NCI-H446 (cell line): ENCODE results near the gene LTA.

Experiments used
- DNase-seq, 2 experiments: peaks; one replicate each; lab custom pipeline; 2025; lab: John Stamatoyannopoulos, UW

LTA gene

GRCh38 chr6:31569861-31570536 is 2.1 kb upstream of the LTA start:
- no peak for DNase-seq

GRCh38 chr6:31573239-31574105 is 1.4 kb downstream of the LTA start:
- no peak for DNase-seq

- no peak for DNase-seq
Observed at GRCh38 chr6:31574106-31575061, 2.3 kb downstream of the LTA start.

GRCh38 chr6:31575335-31575901 is 3.3 kb downstream of the LTA start, which contains the start of gene TNF:
TNF (plus strand) TSS chr6:31575565; CDS start chr6:31575742, 177 bp downstream.
- DNase-seq, result peak in 1 of 2 experiments; percentile 12

GRCh38 chr6:31575952-31576685 is 4.0 kb downstream of the LTA start:
- DNase-seq, result no peak

- DNase-seq, result no peak
Observed at GRCh38 chr6:31576897-31577578, 4.9 kb downstream of the LTA start.

- DNase-seq, result no peak
Observed at GRCh38 chr6:31577579-31577966, 5.5 kb downstream of the LTA start.

GRCh38 chr6:31578184-31579118 is 6.4 kb downstream of the LTA start:
- no peak for DNase-seq

- DNase-seq, result no peak
Observed at GRCh38 chr6:31579119-31579505, 7.0 kb downstream of the LTA start.

GRCh38 chr6:31579546-31580437 is 7.7 kb downstream of the LTA start:
- DNase-seq, result no peak

GRCh38 chr6:31580438-31580740 is 8.3 kb downstream of the LTA start:
- DNase-seq, result no peak

- peak; percentile 38 to 84 for DNase-seq
Observed at GRCh38 chr6:31580807-31581433, 8.8 kb downstream of the LTA start.

GRCh38 chr6:31581434-31582229 is 9.5 kb downstream of the LTA start:
- no peak for DNase-seq

- no peak for DNase-seq
Observed at GRCh38 chr6:31582230-31582643, 10.1 kb downstream of the LTA start, which contains the start of gene LTB. LTB (minus strand) TSS chr6:31582424; CDS start chr6:31582417, 7 bp downstream.

- DNase-seq, result no peak
Observed at GRCh38 chr6:31585491-31585890, 13.4 kb downstream of the LTA start.

GRCh38 chr6:31586008-31586407 is 13.9 kb downstream of the LTA start, which contains the start of gene LST1:
LST1 (plus strand) TSS chr6:31586277; CDS start chr6:31587300, 1,023 bp downstream.
- no peak for DNase-seq
